Bronchial smooth muscle cell (primary cell): ENCODE data around the gene ADAM11. TPM values are rescaled to one million over a fixed set of nuclear protein-coding genes. Genes with fewer than 3 reads are reported as not detected.

Experiments used
- total RNA-seq: library from RNA; depleted of rRNA; stranded (reverse); fragments of >200 nt; gene quantifications from 2 replicates; pipeline ENCODE4 v1.2.1, GENCODE V29; 2014

The ADAM11 gene, protein sequence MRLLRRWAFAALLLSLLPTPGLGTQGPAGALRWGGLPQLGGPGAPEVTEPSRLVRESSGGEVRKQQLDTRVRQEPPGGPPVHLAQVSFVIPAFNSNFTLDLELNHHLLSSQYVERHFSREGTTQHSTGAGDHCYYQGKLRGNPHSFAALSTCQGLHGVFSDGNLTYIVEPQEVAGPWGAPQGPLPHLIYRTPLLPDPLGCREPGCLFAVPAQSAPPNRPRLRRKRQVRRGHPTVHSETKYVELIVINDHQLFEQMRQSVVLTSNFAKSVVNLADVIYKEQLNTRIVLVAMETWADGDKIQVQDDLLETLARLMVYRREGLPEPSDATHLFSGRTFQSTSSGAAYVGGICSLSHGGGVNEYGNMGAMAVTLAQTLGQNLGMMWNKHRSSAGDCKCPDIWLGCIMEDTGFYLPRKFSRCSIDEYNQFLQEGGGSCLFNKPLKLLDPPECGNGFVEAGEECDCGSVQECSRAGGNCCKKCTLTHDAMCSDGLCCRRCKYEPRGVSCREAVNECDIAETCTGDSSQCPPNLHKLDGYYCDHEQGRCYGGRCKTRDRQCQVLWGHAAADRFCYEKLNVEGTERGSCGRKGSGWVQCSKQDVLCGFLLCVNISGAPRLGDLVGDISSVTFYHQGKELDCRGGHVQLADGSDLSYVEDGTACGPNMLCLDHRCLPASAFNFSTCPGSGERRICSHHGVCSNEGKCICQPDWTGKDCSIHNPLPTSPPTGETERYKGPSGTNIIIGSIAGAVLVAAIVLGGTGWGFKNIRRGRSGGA
- 0.32 and 0.60 TPM in 2 replicates for total RNA-seq

DNA sequence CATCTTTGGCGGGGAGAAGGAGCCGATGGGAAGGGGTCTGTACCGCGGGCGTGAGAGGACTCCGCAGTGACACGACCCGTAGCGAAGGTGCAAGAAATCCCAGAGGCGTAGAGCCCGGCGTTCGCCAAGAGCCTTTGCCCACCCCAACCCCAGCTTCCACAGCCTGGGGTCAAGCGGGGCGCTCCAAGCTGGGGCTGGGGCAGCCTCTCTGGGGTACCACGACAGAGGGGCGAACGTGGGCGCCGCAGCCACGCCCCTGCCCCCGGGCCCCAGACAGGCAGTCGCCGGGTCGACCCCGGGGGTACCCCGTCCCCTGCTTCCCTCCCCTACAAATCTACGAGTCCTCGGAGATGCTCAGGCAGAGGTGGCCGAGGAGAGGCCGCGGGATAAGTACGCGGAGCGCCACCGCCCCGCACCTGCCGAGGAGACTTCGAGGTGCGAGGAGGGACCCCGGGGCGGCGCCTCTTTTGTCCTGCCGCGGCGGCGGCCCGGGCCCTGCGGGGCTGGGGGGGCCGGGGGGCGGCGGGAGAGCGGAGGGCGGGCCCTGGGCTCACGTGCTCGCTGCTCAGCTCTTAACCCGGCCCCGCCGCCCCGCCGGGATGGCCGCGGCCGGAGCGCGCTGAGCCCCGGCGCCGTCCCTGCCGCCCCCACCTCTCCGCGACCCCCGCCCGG lies at the start of gene ADAM11:
Gene ADAM11 (plus strand): TSS at position 575 of the 672 bp plus-strand sequence. CDS start 212 bp downstream, outside the sequence.

DNA sequence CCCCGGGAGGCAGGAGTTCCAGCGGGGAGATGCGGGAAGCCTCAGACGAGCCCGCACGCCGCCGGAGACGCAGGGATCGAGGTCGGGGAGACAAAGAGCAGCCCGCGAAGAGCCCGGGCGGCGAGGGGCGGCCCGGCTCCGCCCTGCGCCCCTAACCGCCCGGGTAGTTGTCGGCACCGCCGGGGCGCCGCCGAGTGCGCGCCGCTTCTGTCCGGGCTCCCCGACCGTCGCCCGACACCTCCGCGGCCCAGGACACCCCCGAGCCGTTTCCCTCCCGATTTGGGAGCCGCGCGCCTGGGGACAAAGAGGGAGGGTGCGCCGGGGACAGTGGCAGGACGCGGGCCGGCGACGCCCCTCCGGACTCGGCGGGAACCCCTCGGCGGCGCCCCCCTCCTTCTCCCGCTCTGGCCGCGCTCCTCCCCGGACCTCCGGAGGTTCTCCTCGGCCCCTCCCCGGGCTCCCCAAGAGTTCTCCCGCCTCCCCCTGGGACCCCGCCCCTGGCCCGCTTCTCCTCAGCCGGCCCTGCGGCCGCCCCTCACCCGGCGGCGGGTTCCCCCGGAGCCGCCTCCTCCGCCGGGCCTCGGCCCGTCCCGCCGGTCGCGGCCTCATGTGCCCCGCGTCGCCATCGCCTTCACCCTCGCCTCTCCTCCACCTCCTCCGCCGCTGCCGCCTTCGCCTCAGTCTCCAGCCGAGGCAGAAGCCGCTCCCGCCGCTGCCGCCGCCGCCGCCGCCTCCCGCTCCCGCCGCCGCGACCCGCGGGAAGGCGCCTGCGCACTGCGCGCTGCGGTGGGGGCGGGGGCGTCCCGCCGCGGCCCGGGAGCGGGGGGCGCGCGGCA lies 71.0 kb downstream of the ADAM11 start, which contains the start of gene GJC1:
Gene GJC1 (minus strand): TSS at position 765 of the 836 bp plus-strand sequence. CDS start 24,470 bp downstream, outside the sequence.

Other genes starting within 250 kb of the ADAM11 start
- 17.2 and 18.1 TPM in 2 replicates for gene FZD2, start 201.5 kb upstream of the ADAM11 start, total RNA-seq
- under 0.01 TPM in 1 of 2 replicates, not detected in the other for gene MEIOC, start 102.5 kb upstream of the ADAM11 start, total RNA-seq
- 24.9 and 38.3 TPM in 2 replicates for gene CCDC43, start 69.2 kb upstream of the ADAM11 start, total RNA-seq
- 2.0 and 2.7 TPM in 2 replicates for gene DBF4B, start 50.3 kb upstream of the ADAM11 start, total RNA-seq
- 10.2 and 12.6 TPM in 2 replicates for gene GJC1, start 71.3 kb downstream of the ADAM11 start, total RNA-seq
- gene HIGD1B, start 88.9 kb downstream of the ADAM11 start, total RNA-seq, result not detected in 2 replicates
- 68.9 and 75.3 TPM in 2 replicates for gene EFTUD2, start 140.5 kb downstream of the ADAM11 start, total RNA-seq
- gene GFAP, start 156.5 kb downstream of the ADAM11 start, total RNA-seq, result 0.16 and 0.17 TPM in 2 replicates
- gene KIF18B, start 188.8 kb downstream of the ADAM11 start, total RNA-seq, result 0.32 and 0.77 TPM in 2 replicates
- gene C1QL1, start 209.3 kb downstream of the ADAM11 start, total RNA-seq, result 0.32 and 1.1 TPM in 2 replicates